IMR-90 (cell line): ENCODE results near the gene KCNK4.

ENCODE experiments used
- BHLHE40 ChIP-seq: fragments of 150-350 bp; IDR thresholded peaks from 2 replicates; pipeline ENCODE4 v1.6.1; 2016; ENCODE audit warnings: mild to moderate bottlenecking, low read depth, low read length
- CEBPB ChIP-seq: IDR thresholded peaks from 2 replicates; pipeline ENCODE4 v1.6.1; 2012; ENCODE audit warnings: low read depth, low read length, improper control_type of control experiment
- CHD1 ChIP-seq: IDR thresholded peaks from 2 replicates; pipeline ENCODE4 v1.6.1; 2012; ENCODE audit warnings: low read depth, low read length, improper control_type of control experiment
- CTCF ChIP-seq: conservative IDR thresholded peaks from 2 replicates; pipeline ENCODE4 v1.5.1; 2012; ENCODE audit warnings: mild to moderate bottlenecking, low read depth, low read length, improper control_type of control experiment
- ELK1 ChIP-seq: fragments of 150-350 bp; IDR thresholded peaks from 2 replicates; pipeline ENCODE4 v1.6.1; 2016; ENCODE audit warnings: low read depth, mild to moderate bottlenecking, low read length, moderate library complexity, borderline replicate concordance
- FOS ChIP-seq: fragments of 150-350 bp; IDR thresholded peaks from 2 replicates; pipeline ENCODE4 v1.6.1; 2016; ENCODE audit warnings: low read depth, low read length
- MAFK ChIP-seq: IDR thresholded peaks from 2 replicates; pipeline ENCODE4 v1.6.1; 2012; ENCODE audit warnings: low read depth, low read length, improper control_type of control experiment
- NFE2L2 ChIP-seq: fragments of 150-350 bp; IDR thresholded peaks from 2 replicates; pipeline ENCODE4 v1.6.1; 2016; ENCODE audit warnings: low read depth, mild to moderate bottlenecking, low read length
- POLR2A ChIP-seq: IDR thresholded peaks from 2 replicates; pipeline ENCODE4 v1.6.1; 2012; ENCODE audit warnings: mild to moderate bottlenecking, low read depth, low read length
- RAD21 ChIP-seq: IDR thresholded peaks from 2 replicates; pipeline ENCODE4 v1.6.1; 2012; ENCODE audit warnings: low read length, improper control_type of control experiment
- RCOR1 ChIP-seq: IDR thresholded peaks from 2 replicates; pipeline ENCODE4 v1.6.1; 2012; ENCODE audit warnings: mild to moderate bottlenecking, low read length, improper control_type of control experiment; ENCODE audit not compliant: insufficient replicate concordance
- RFX5 ChIP-seq: IDR thresholded peaks from 2 replicates; pipeline ENCODE4 v1.8.0; 2012; ENCODE audit warnings: low read depth, mild to moderate bottlenecking, low read length, moderate library complexity
- SMC3 ChIP-seq: fragments of 150-350 bp; IDR thresholded peaks from 2 replicates; pipeline ENCODE4 v1.6.1; 2016; ENCODE audit warnings: low read depth, mild to moderate bottlenecking, antibody characterized with exemption, low read length, moderate library complexity
- USF2 ChIP-seq: fragments of 150-350 bp; IDR thresholded peaks from 2 replicates; pipeline ENCODE4 v1.6.1; 2017; ENCODE audit warnings: mild to moderate bottlenecking, antibody characterized with exemption, low read length, low read depth

GRCh38 chr11:64321533-64321932 lies 30.4 kb downstream of the KCNK4 start:
- no peak for TF ChIP-seq BHLHE40
- no peak for TF ChIP-seq CTCF
- no peak for TF ChIP-seq FOS
- no peak for TF ChIP-seq RFX5
- TF ChIP-seq POLR2A, result no peak
- TF ChIP-seq NFE2L2, result no peak
- no peak for TF ChIP-seq RCOR1
- TF ChIP-seq USF2, result no peak
- no peak for TF ChIP-seq RAD21
- TF ChIP-seq ELK1, result no peak
- no peak for TF ChIP-seq CHD1
- no peak for TF ChIP-seq CEBPB
- TF ChIP-seq SMC3, result no peak
- TF ChIP-seq MAFK, result no peak
